Fibroblast of lung (primary cell): ENCODE results near the gene LANCL3. TPM values are rescaled to one million over a fixed set of nuclear protein-coding genes. Genes with fewer than 3 reads are reported as not detected.

ENCODE experiments used
- DNase-seq, 2 donors: peaks; one replicate each; pipeline versions ENCODE4 v3.0.0 to v3.0.0-alpha.2; 2010; ENCODE audit warnings: low read depth in 2 of 2
- H2AFZ ChIP-seq: 2 replicates; pipeline ENCODE4 v1.5.1; 2012; ENCODE audit warnings: low read length, control low read depth, inconsistent platforms
- H3K27ac ChIP-seq: 2 replicates; pipeline ENCODE4 v1.5.1; 2011; ENCODE audit warnings: low read length, control low read depth; ENCODE audit not compliant: insufficient read depth
- H3K27me3 ChIP-seq: 2 replicates; pipeline ENCODE4 v1.5.1; 2011; ENCODE audit warnings: mild to moderate bottlenecking, low read length; ENCODE audit not compliant: control insufficient read depth, insufficient read depth
- H3K36me3 ChIP-seq: 2 replicates; pipeline ENCODE4 v1.5.1; 2011; ENCODE audit warnings: low read length; ENCODE audit not compliant: control insufficient read depth, insufficient read depth
- H3K4me1 ChIP-seq: 2 replicates; pipeline ENCODE4 v1.5.1; 2011; ENCODE audit warnings: low read length; ENCODE audit not compliant: control insufficient read depth, insufficient read depth; ENCODE audit errors: extremely low read depth
- H3K4me2 ChIP-seq: 2 replicates; pipeline ENCODE4 v1.5.1; 2011; ENCODE audit warnings: low read length, control low read depth; ENCODE audit not compliant: insufficient read depth; ENCODE audit errors: extremely low read depth
- H3K4me3 ChIP-seq, 4 experiments: fragments of 200-600 bp in 1 of 4; sonication (generic) in 1 of 4; replicated peaks in 1 of 4; 2 replicates each; pipeline ENCODE4 v1.5.1; 2011 to 2016; ENCODE audit warnings: low read length in 4 of 4, low read depth in 3 of 4, mild to moderate bottlenecking in 3 of 4, control low read depth in 2 of 4, inconsistent platforms in 1 of 4, mixed read lengths in 1 of 4; ENCODE audit not compliant: insufficient read depth in 1 of 4; ENCODE audit errors: control extremely low read depth in 1 of 4
- H3K79me2 ChIP-seq: 2 replicates; pipeline ENCODE4 v1.5.1; 2012; ENCODE audit warnings: mild to moderate bottlenecking, low read length, inconsistent platforms; ENCODE audit not compliant: control insufficient read depth, insufficient read depth
- H3K9ac ChIP-seq: 2 replicates; pipeline ENCODE4 v1.5.1; 2011; ENCODE audit warnings: mild to moderate bottlenecking, low read length, control low read depth; ENCODE audit not compliant: insufficient read depth
- H3K9me3 ChIP-seq: 2 replicates; pipeline ENCODE4 v1.5.1; 2012; ENCODE audit warnings: low read depth, low read length; ENCODE audit not compliant: control insufficient read depth, insufficient read depth
- H4K20me1 ChIP-seq: 2 replicates; pipeline ENCODE4 v1.5.1; 2011; ENCODE audit warnings: low read length; ENCODE audit not compliant: control insufficient read depth, insufficient read depth; ENCODE audit errors: extremely low read depth
- CTCF ChIP-seq, 2 donors: IDR thresholded peaks in 1 of 2; conservative IDR thresholded peaks in 1 of 2; 1 replicate in 1 of 2; 2 replicates in 1 of 2; pipeline ENCODE4 v1.5.1; 2011 to 2012; ENCODE audit warnings: low read length in 2 of 2, control low read depth in 1 of 2, inconsistent platforms in 1 of 2, low read depth in 1 of 2, mild to moderate bottlenecking in 1 of 2
- EZH2 ChIP-seq: IDR thresholded peaks from 2 replicates; pipeline ENCODE4 v1.5.1; 2012; ENCODE audit warnings: low read length, control low read depth, mild to moderate bottlenecking; ENCODE audit errors: missing control alignments
- polyA plus RNA-seq, 2 donors: library from polyadenylated mRNA; depleted of rRNA in 1 of 2; stranded (reverse) in 1 of 2; unstranded in 1 of 2; fragments of >200 nt; gene quantifications; 2 replicates each; pipeline ENCODE4 v1.2.1, GENCODE V29; 2011 to 2012; ENCODE audit warnings: missing spikeins in 1 of 2
- total RNA-seq: library from RNA; depleted of rRNA; stranded (reverse); fragments of >200 nt; gene quantifications from 2 replicates; pipeline ENCODE4 v1.2.1, GENCODE V29; 2014

Gene LANCL3
- total and polyA plus RNA-seq, 2 donors (not counting 1 experiment from before 2014, with no cell fraction given): under 0.01 to 0.02 TPM

DNA sequence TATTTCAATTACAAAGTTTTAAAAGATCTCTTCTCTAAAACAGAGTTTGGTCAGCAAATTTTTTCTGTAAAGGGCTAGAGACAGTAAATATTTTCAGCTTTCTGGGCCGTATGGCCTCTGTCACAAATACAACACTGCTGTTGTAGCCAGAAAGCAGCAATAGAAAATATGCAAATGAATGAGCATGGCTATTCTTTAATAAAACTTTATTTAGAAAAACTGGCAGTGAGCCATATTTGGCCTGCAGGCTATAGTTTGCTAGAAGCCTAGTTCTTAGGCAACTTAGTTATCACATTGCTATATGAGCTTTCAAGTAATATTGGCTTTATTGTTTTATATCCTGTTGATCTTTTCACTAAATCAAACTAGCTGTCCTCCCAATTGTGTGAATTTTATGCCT is 87.6 kb downstream of the LANCL3 start:
- H3K9me3 ChIP-seq: no peaks in the 10 kb centered on the region
- no peaks in the 10 kb centered on the region for H4K20me1 ChIP-seq
- no peaks in the 10 kb centered on the region for H3K79me2 ChIP-seq
- H3K27me3 ChIP-seq: no peaks in the 10 kb centered on the region
- no peak for TF ChIP-seq CTCF (conservative IDR thresholded peaks at IDR 0.05 in 1 of 2, IDR thresholded peaks at IDR 0.05 in 1 of 2; ENCODE audit: low read depth in 1 of 2, low read length in 2 of 2)
- no peak for TF ChIP-seq EZH2
- no peak for DNase-seq
- no peak overlapping the region for H3K4me2 ChIP-seq
- no peaks in the 10 kb centered on the region for H3K36me3 ChIP-seq
- no peak overlapping the region for H3K9ac ChIP-seq
- H3K4me3 ChIP-seq: no peak overlapping the region
- H2AFZ ChIP-seq: no peak overlapping the region
- H3K4me1 ChIP-seq: no peaks in the 10 kb centered on the region
- no peak overlapping the region for H3K27ac ChIP-seq

GRCh38 chrX:37662181-37662580 is 90.7 kb downstream of the LANCL3 start:
- H4K20me1 ChIP-seq: no peaks in the 10 kb centered on the region

GRCh38 chrX:37666516-37666915 is 95.1 kb downstream of the LANCL3 start:
- Histone ChIP-seq H3K79me2 (no peaks in the 10 kb centered on the region), H3K27ac (no peak overlapping the region), H3K4me3 (no peak overlapping the region), H3K4me2 (no peak overlapping the region), H3K9ac (no peak overlapping the region), H3K27me3 (no peaks in the 10 kb centered on the region), H2AFZ (no peak overlapping the region), H3K36me3 (no peaks in the 10 kb centered on the region), H4K20me1 (no peaks in the 10 kb centered on the region), H3K9me3 (no peaks in the 10 kb centered on the region), H3K4me1 (no peaks in the 10 kb centered on the region)
- no peak for TF ChIP-seq CTCF (conservative IDR thresholded peaks at IDR 0.05 in 1 of 2, IDR thresholded peaks at IDR 0.05 in 1 of 2; ENCODE audit: low read depth in 1 of 2, low read length in 2 of 2)
- TF ChIP-seq EZH2: no peak
- peak; percentile 28 to 65 for DNase-seq

More at GRCh38 chrX:37662181-37662580, 90.7 kb downstream of the LANCL3 start:
- no peak overlapping the region for H3K27ac ChIP-seq
- H3K27me3 ChIP-seq: no peaks in the 10 kb centered on the region
- no peak for TF ChIP-seq CTCF (conservative IDR thresholded peaks at IDR 0.05 in 1 of 2, IDR thresholded peaks at IDR 0.05 in 1 of 2; ENCODE audit: low read depth in 1 of 2, low read length in 2 of 2)
- no peak for TF ChIP-seq EZH2
- no peaks in the 10 kb centered on the region for H3K9me3 ChIP-seq
- no peaks in the 10 kb centered on the region for H3K36me3 ChIP-seq
- H3K4me3 ChIP-seq: no peak overlapping the region
- H3K4me2 ChIP-seq: no peak overlapping the region
- no peaks in the 10 kb centered on the region for H3K4me1 ChIP-seq
- H3K79me2 ChIP-seq: no peaks in the 10 kb centered on the region
- no peak overlapping the region for H3K9ac ChIP-seq
- peak in 1 of 2 donors; percentile 30 for DNase-seq
- no peak overlapping the region for H2AFZ ChIP-seq
